K562 (cell line): ENCODE results near the gene VPS26A. TPM values are rescaled to one million over a fixed set of nuclear protein-coding genes. Genes with fewer than 3 reads are reported as not detected.

Experiments used
- BCOR ChIP-seq: fragments of 450-650 bp; IDR thresholded peaks from 2 replicates; pipeline ENCODE4 v1.6.1; 2016
- BRD9 ChIP-seq: fragments of 450-650 bp; IDR thresholded peaks from 2 replicates; pipeline ENCODE4 v1.6.1; 2018; ENCODE audit warnings: low read depth; ENCODE audit not compliant: partially characterized antibody
- CREB1 ChIP-seq, 2 experiments: sonication (generic) in 1 of 2; formaldehyde crosslinking in 1 of 2; IDR thresholded peaks; 2 replicates each; pipeline versions ENCODE4 v1.6.1 to v1.8.0; 2012 to 2022; ENCODE audit warnings: inconsistent platforms in 1 of 2, mild to moderate bottlenecking in 1 of 2, missing genetic modification reagents in 1 of 2, moderate library complexity in 1 of 2
- EWSR1 ChIP-seq: fragments of 450-650 bp; IDR thresholded peaks from 2 replicates; pipeline ENCODE4 v1.6.1; 2018; ENCODE audit warnings: borderline replicate concordance, mild to moderate bottlenecking, low read depth, moderate library complexity; ENCODE audit not compliant: partially characterized antibody
- FOXK2 ChIP-seq, 2 experiments: fragments of 450-650 bp; IDR thresholded peaks in 1 of 2; conservative IDR thresholded peaks in 1 of 2; 2 replicates each; pipeline ENCODE4 v1.6.1; 2016; ENCODE audit warnings: low read depth in 2 of 2, mild to moderate bottlenecking in 1 of 2
- FOXP1 ChIP-seq: sonication (generic); formaldehyde crosslinking; IDR thresholded peaks from 2 replicates; pipeline ENCODE4 v1.8.0; 2022; ENCODE audit warnings: mild to moderate bottlenecking, missing genetic modification reagents
- HDAC2 ChIP-seq: fragments of 450-650 bp; IDR thresholded peaks from 2 replicates; pipeline ENCODE4 v1.6.1; 2016; ENCODE audit warnings: mild to moderate bottlenecking
- HMGN3 ChIP-seq: IDR thresholded peaks from 2 replicates; pipeline ENCODE4 v1.6.1; 2011; ENCODE audit warnings: borderline replicate concordance, low read depth, mild to moderate bottlenecking, mixed read lengths, low read length; ENCODE audit not compliant: insufficient read length; ENCODE audit errors: extremely low read depth
- MCM5 ChIP-seq: fragments of 450-650 bp; IDR thresholded peaks from 2 replicates; pipeline ENCODE4 v1.6.1; 2016; ENCODE audit warnings: low read depth
- PTBP1 ChIP-seq: fragments of 200-400 bp; formaldehyde crosslinking; IDR thresholded peaks from 2 replicates; pipeline ENCODE4 v1.6.1; 2017; ENCODE audit warnings: low read depth, low read length
- RCOR1 ChIP-seq, 2 experiments: IDR thresholded peaks; 2 replicates each; pipeline ENCODE4 v1.6.1; 2012; ENCODE audit warnings: low read depth in 2 of 2, low read length in 2 of 2, borderline replicate concordance in 1 of 2, improper control_type of control experiment in 1 of 2
- RFX1 ChIP-seq: fragments of 450-650 bp; IDR thresholded peaks from 2 replicates; pipeline ENCODE4 v1.6.1; 2016; ENCODE audit warnings: mild to moderate bottlenecking, moderate library complexity
- RNF2 ChIP-seq: sonication (generic); IDR thresholded peaks from 2 replicates; pipeline ENCODE4 v1.6.1; 2016
- SAP30 ChIP-seq: fragments of 200-600 bp; sonication (generic); IDR thresholded peaks from 2 replicates; pipeline ENCODE4 v1.6.1; 2012; ENCODE audit warnings: borderline replicate concordance, low read depth, mild to moderate bottlenecking, moderate library complexity, low read length, control low read depth, inconsistent platforms; ENCODE audit not compliant: insufficient read depth, poor library complexity, severe bottlenecking
- SMARCB1 ChIP-seq: IDR thresholded peaks from 2 replicates; pipeline ENCODE4 v1.6.1; 2011; ENCODE audit warnings: improper control_type of control experiment, low read depth; ENCODE audit not compliant: insufficient read length
- SREBF1 ChIP-seq: fragments of 150-350 bp; IDR thresholded peaks from 2 replicates; pipeline ENCODE4 v1.6.1; 2014; ENCODE audit warnings: antibody characterized with exemption, low read depth, low read length, borderline replicate concordance
- STAG1 ChIP-seq: sonication (generic); formaldehyde crosslinking; IDR thresholded peaks from 2 replicates; pipeline ENCODE4 v1.5.0; 2020; ENCODE audit warnings: missing genetic modification reagents, borderline replicate concordance
- TEAD1 ChIP-seq, 2 experiments: fragments of 450-650 bp in 1 of 2; sonication (generic) in 1 of 2; formaldehyde crosslinking; IDR thresholded peaks; 2 replicates each; pipeline versions ENCODE4 v1.4.0 to v1.8.0; 2020 to 2022; ENCODE audit warnings: mild to moderate bottlenecking in 2 of 2, missing genetic modification reagents in 1 of 2
- ZFX ChIP-seq: sonication (generic); formaldehyde crosslinking; IDR thresholded peaks from 2 replicates; pipeline ENCODE4 v1.8.0; 2022; ENCODE audit warnings: mild to moderate bottlenecking, missing genetic modification reagents, moderate library complexity
- ZNF445 ChIP-seq: fragments of 250-450 bp; sonication (Bioruptor Pico); IDR thresholded peaks from 2 replicates; pipeline ENCODE4 v1.4.0; 2020; ENCODE audit warnings: low read depth, mild to moderate bottlenecking, moderate library complexity
- ZNF449 ChIP-seq: fragments of 250-450 bp; sonication (Bioruptor Pico); IDR thresholded peaks from 2 replicates; pipeline ENCODE4 v1.8.0; 2022; ENCODE audit warnings: moderate library complexity, mild to moderate bottlenecking, inconsistent platforms
- ZNF696 ChIP-seq: fragments of 250-450 bp; sonication (Bioruptor Pico); conservative IDR thresholded peaks from 2 replicates; pipeline ENCODE4 v1.4.0; 2020; ENCODE audit warnings: mild to moderate bottlenecking, moderate library complexity
- ZNF707 ChIP-seq: fragments of 250-450 bp; sonication (Bioruptor Pico); conservative IDR thresholded peaks from 2 replicates; pipeline ENCODE4 v1.8.0; 2022; ENCODE audit warnings: inconsistent platforms, mild to moderate bottlenecking, moderate library complexity
- ZNF764 ChIP-seq: fragments of 250-450 bp; sonication (Bioruptor Pico); IDR thresholded peaks from 2 replicates; pipeline ENCODE4 v1.4.0; 2020; ENCODE audit warnings: low read depth, mild to moderate bottlenecking, moderate library complexity
- ZNF766 ChIP-seq: fragments of 200-800 bp; sonication (Bioruptor generic); conservative IDR thresholded peaks from 2 replicates; pipeline ENCODE4 v1.6.1; 2016; ENCODE audit warnings: missing genetic modification characterization, missing compliant biosample characterization
- ZNF79 ChIP-seq: fragments of 250-450 bp; sonication (Bioruptor Pico); IDR thresholded peaks from 2 replicates; pipeline ENCODE4 v1.4.0; 2020; ENCODE audit warnings: low read depth, mild to moderate bottlenecking, moderate library complexity
- ZSCAN29 ChIP-seq: fragments of 450-650 bp; IDR thresholded peaks from 2 replicates; pipeline ENCODE4 v1.6.1; 2017
- polyA plus RNA-seq, 8 experiments: library from polyadenylated mRNA; depleted of rRNA in 4 of 8; stranded (reverse) in 5 of 8; unstranded in 3 of 8; fragments of >200 nt; fragmentation: Nextera tagmentation in 2 of 8; fragmentation: Illumina TruSeq in 1 of 8; extraction: Ambion mirVana in 2 of 8; extraction: Trizol in 1 of 8; gene quantifications; 2 replicates each; pipeline versions ENCODE4 v1.2.1 to v1.2.3, GENCODE V29; 2011 to 2014; ENCODE audit warnings: inconsistent platforms in 1 of 8, missing spikeins in 1 of 8
- total RNA-seq, 7 experiments: library from RNA; depleted of rRNA in 6 of 7; stranded (reverse); fragments of >200 nt in 6 of 7; fragmentation: Illumina TruSeq in 2 of 7; extraction: Trizol in 2 of 7; gene quantifications; 2 replicates each; pipeline versions ENCODE4 v1.2.1 to v1.2.3, GENCODE V29; 2011 to 2021; ENCODE audit warnings: low replicate concordance in 1 of 7
- TF ChIP-seq, protein P1 (sequence below): fragments of 450-650 bp; conservative IDR thresholded peaks from 2 replicates; pipeline ENCODE4 v1.6.1; 2016; ENCODE audit warnings: missing genetic modification characterization, low read depth, mild to moderate bottlenecking, control low read depth, missing compliant biosample characterization

VPS26A gene
- total and polyA plus RNA-seq, 9 of the 15 experiments (the other 6 are each of a cell fraction or from before 2014, with no cell fraction given): 47.1 to 137 (median 69.3) TPM

DNA sequence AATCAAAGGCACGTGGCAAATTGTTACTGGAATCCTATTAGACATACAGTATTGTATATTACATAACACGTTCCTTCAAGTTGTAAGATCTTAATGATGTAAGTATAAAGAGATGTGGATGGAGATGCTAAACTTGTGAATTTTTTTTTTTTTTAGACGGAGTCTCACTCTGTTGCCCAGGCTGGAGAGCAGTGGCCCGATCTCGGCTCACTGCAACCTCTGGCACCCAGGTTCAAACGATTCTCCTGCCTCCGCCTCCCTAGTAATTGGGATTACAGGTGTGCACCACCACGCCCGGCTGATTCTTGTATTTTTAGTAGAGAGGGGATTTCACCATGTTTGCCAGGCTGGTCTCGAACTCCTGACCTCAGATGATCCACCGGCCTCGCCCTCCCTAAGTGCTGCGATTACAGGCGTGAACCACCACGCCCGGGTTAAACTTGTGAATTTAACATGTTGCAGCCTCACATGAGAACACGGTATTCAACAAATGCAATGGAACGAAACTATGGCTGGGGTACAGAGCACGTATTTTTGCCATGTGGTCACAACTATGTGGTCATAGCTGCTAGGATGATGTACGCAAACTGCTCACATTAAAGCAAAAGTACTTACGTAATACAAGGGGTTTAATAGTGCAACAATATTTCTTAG, 55.2 kb downstream of the VPS26A start (continued):
- TF ChIP-seq, protein P1, sequence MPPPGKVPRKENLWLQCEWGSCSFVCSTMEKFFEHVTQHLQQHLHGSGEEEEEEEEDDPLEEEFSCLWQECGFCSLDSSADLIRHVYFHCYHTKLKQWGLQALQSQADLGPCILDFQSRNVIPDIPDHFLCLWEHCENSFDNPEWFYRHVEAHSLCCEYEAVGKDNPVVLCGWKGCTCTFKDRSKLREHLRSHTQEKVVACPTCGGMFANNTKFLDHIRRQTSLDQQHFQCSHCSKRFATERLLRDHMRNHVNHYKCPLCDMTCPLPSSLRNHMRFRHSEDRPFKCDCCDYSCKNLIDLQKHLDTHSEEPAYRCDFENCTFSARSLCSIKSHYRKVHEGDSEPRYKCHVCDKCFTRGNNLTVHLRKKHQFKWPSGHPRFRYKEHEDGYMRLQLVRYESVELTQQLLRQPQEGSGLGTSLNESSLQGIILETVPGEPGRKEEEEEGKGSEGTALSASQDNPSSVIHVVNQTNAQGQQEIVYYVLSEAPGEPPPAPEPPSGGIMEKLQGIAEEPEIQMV: no peak
- TF ChIP-seq ZNF766 (CRISPR knock-in tag) (no peak; the same call in none of the 2 replicates), CREB1 (IDR thresholded peaks at IDR 0.05) (peak; percentile 89), CREB1 (CRISPR knock-in tag; IDR thresholded peaks at IDR 0.05) (no peak), FOXP1 (CRISPR knock-in tag) (peak; percentile 40; the same call in 1 of the 2 replicates), ZNF79 (CRISPR knock-in tag) (no peak), TEAD1 (CRISPR knock-in tag; IDR thresholded peaks at IDR 0.05) (peak in 1 of 2 experiments; percentile 80; a peak in 2 of 4 replicates), ZNF445 (CRISPR knock-in tag) (no peak), STAG1 (CRISPR knock-in tag) (no peak), PTBP1 (no peak), RCOR1 (IDR thresholded peaks at IDR 0.05; ENCODE audit: borderline replicate concordance in 1 of 2, low read depth in 2 of 2, low read length in 2 of 2) (peak in 1 of 2 experiments; percentile 49; a peak in 1 of 4 replicates), MCM5 (no peak), SMARCB1 (no peak), FOXK2 (conservative IDR thresholded peaks at IDR 0.05 in 1 of 2, IDR thresholded peaks at IDR 0.05 in 1 of 2; ENCODE audit: low read depth in 2 of 2) (no peak), ZNF707 (no peak), ZNF696 (CRISPR knock-in tag) (no peak), ZNF449 (no peak), ZFX (CRISPR knock-in tag) (no peak), BCOR (peak; percentile 70), RNF2 (no peak), HMGN3 (no peak), SAP30 (no peak), BRD9 (no peak), RFX1 (no peak), ZSCAN29 (0 out of 2 replicates have a peak, but pooled peaks have one; percentile 51), SREBF1 (no peak), HDAC2 (no peak), ZNF764 (CRISPR knock-in tag) (peak; percentile 66), EWSR1 (no peak)
